Body of pancreas (tissue), 4 donors: ENCODE measurements around the gene UQCRHL.

Source experiments
- POLR2A ChIP-seq, 3 donors: fragments of 450-650 bp; IDR thresholded peaks; one replicate each; pipeline ENCODE4 v1.6.1; 2016; ENCODE audit warnings: antibody characterized with exemption in 3 of 3, mild to moderate bottlenecking in 2 of 3
- TF ChIP-seq, protein P1 (sequence below), 7 experiments: fragments of 450-650 bp in 4 of 7; fragments of 200-600 bp in 3 of 7; sonication (generic) in 3 of 7; IDR thresholded peaks; one replicate each; pipeline ENCODE4 v1.5.1; 2016 to 2019; ENCODE audit warnings: antibody characterized with exemption in 7 of 7

DNA sequence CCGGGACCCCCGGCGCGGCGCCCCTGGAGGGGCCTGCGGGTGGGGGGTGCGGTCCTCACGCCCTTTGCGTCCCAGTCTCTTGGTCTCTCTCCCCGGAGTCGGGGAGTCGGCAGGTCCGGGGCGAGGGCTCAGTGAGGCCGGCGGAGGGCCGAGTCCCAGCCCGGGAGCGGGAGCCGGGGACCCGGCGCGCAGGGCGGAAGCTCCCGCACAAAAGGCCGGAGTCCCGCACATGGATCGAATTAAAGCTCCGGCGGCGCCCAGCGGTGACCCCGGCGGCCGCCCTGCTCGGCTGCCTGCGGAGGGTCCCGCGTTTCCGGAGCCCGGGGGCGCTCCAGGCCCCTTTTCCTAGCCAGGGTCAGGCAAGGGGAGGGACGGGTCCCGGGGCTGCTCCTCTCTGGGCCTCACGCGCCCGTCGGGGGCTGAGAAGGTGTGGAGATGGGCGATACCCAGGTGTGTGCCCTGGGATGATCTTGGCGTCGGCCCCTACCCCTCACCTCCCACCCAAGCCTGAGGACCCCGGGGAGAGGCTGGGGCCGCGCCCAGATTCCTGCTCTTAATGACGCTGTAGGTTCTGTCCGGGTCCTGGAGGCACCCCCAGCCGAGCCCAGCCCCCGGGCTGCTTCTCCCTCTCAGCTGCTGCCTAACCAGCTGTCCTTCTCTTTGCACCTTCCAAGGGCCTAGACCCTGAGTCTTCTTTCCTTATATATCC, 48.3 kb downstream of the UQCRHL start:
- TF ChIP-seq POLR2A (IDR thresholded peaks at IDR 0.05): peak in 2 of 3 donors; percentile 22 to 37
- TF ChIP-seq, protein P1, sequence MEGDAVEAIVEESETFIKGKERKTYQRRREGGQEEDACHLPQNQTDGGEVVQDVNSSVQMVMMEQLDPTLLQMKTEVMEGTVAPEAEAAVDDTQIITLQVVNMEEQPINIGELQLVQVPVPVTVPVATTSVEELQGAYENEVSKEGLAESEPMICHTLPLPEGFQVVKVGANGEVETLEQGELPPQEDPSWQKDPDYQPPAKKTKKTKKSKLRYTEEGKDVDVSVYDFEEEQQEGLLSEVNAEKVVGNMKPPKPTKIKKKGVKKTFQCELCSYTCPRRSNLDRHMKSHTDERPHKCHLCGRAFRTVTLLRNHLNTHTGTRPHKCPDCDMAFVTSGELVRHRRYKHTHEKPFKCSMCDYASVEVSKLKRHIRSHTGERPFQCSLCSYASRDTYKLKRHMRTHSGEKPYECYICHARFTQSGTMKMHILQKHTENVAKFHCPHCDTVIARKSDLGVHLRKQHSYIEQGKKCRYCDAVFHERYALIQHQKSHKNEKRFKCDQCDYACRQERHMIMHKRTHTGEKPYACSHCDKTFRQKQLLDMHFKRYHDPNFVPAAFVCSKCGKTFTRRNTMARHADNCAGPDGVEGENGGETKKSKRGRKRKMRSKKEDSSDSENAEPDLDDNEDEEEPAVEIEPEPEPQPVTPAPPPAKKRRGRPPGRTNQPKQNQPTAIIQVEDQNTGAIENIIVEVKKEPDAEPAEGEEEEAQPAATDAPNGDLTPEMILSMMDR (IDR thresholded peaks at IDR 0.05): no peak
